GM23338 (cell line): ENCODE measurements around the gene P2RY8. TPM values are rescaled to one million over a fixed set of nuclear protein-coding genes. Genes with fewer than 3 reads are reported as not detected.
A peak's percentile ranks its signal among the peaks of the same experiment; 100 is the strongest.

Source experiments
- ATAC-seq: fragments of 200-7000 bp; cut with Tn5 transposase; 3 replicates; pipeline ENCODE4 v1.9.1; 2020
- DNase-seq: peaks from one replicate; pipeline ENCODE4 v3.0.0-alpha.2; 2015; ENCODE audit warnings: low spot score
- H2AFZ ChIP-seq: fragments of 200-600 bp; sonication (generic); 2 replicates; pipeline ENCODE4 v1.8.0; 2016; ENCODE audit warnings: antibody characterized with exemption, mild to moderate bottlenecking, moderate library complexity
- H3F3A ChIP-seq: fragments of 200-600 bp; sonication (generic); replicated peaks from 2 replicates; pipeline ENCODE4 v1.8.0; 2017; ENCODE audit warnings: antibody characterized with exemption, mixed run types, low read depth
- H3K27ac ChIP-seq: fragments of 200-600 bp; sonication (generic); 2 replicates; pipeline ENCODE4 v1.6.1; 2016; ENCODE audit warnings: low read depth
- H3K27me3 ChIP-seq: fragments of 200-600 bp; sonication (generic); 2 replicates; pipeline ENCODE4 v1.8.0; 2016; ENCODE audit warnings: mild to moderate bottlenecking, mixed run types, moderate library complexity; ENCODE audit not compliant: insufficient read depth
- H3K36me3 ChIP-seq: fragments of 200-600 bp; sonication (generic); 2 replicates; pipeline ENCODE4 v1.8.0; 2016; ENCODE audit warnings: mild to moderate bottlenecking; ENCODE audit not compliant: insufficient read depth
- H3K4me1 ChIP-seq: fragments of 200-600 bp; sonication (generic); 2 replicates; pipeline ENCODE4 v1.8.0; 2016; ENCODE audit warnings: mild to moderate bottlenecking, moderate library complexity; ENCODE audit not compliant: insufficient read depth
- H3K4me2 ChIP-seq: fragments of 200-600 bp; sonication (generic); 2 replicates; pipeline ENCODE4 v1.7.1; 2017; ENCODE audit warnings: mixed run types
- H3K4me3 ChIP-seq: fragments of 200-600 bp; sonication (generic); 2 replicates; pipeline ENCODE4 v1.6.1; 2016; ENCODE audit warnings: mixed run types
- H3K79me2 ChIP-seq: fragments of 200-600 bp; sonication (generic); replicated peaks from 2 replicates; pipeline ENCODE4 v1.8.0; 2017; ENCODE audit warnings: mild to moderate bottlenecking; ENCODE audit not compliant: insufficient read depth
- H3K9me2 ChIP-seq: fragments of 200-600 bp; sonication (generic); 2 replicates; pipeline ENCODE4 v1.8.0; 2017; ENCODE audit not compliant: insufficient read depth
- H4K20me1 ChIP-seq: fragments of 200-600 bp; sonication (generic); replicated peaks from 2 replicates; pipeline ENCODE4 v1.8.0; 2017; ENCODE audit warnings: mild to moderate bottlenecking; ENCODE audit not compliant: insufficient read depth
- H3K27ac Mint-ChIP-seq: 2 replicates; pipeline ENCODE4 v1.8.0; 2020; ENCODE audit warnings: inconsistent platforms, mild to moderate bottlenecking, moderate library complexity, mixed read lengths
- H3K27me3 Mint-ChIP-seq: 3 replicates; pipeline ENCODE4 v1.8.0; 2022; ENCODE audit warnings: low read depth, mild to moderate bottlenecking, moderate library complexity, mixed read lengths, inconsistent platforms; ENCODE audit not compliant: insufficient read depth, poor library complexity
- H3K36me3 Mint-ChIP-seq: 3 replicates; pipeline ENCODE4 v1.8.0; 2021; ENCODE audit warnings: low read depth, mild to moderate bottlenecking, inconsistent platforms, moderate library complexity, mixed read lengths
- H3K4me1 Mint-ChIP-seq: 3 replicates; pipeline ENCODE4 v1.8.0; 2020; ENCODE audit warnings: mild to moderate bottlenecking, inconsistent platforms, mixed read lengths
- H3K4me3 Mint-ChIP-seq: 3 replicates; pipeline ENCODE4 v1.8.0; 2021; ENCODE audit warnings: moderate library complexity, mild to moderate bottlenecking, inconsistent platforms, mixed read lengths
- H3K9me3 Mint-ChIP-seq: 3 replicates; pipeline ENCODE4 v1.8.0; 2020; ENCODE audit warnings: moderate library complexity, mild to moderate bottlenecking, inconsistent platforms, mixed read lengths
- CREB1 ChIP-seq: fragments of 250-450 bp; sonication (Bioruptor Pico); IDR thresholded peaks from 2 replicates; pipeline ENCODE4 v1.5.0; 2020; ENCODE audit warnings: low read depth, mild to moderate bottlenecking, moderate library complexity
- CTCF ChIP-seq, 2 experiments: fragments of 200-600 bp in 1 of 2; sonication (generic) in 1 of 2; conservative IDR thresholded peaks; 2 replicates each; pipeline versions ENCODE4 v1.5.1 to v1.6.1; 2016 to 2017; ENCODE audit warnings: antibody characterized with exemption in 2 of 2, low read depth in 2 of 2, mild to moderate bottlenecking in 2 of 2, moderate library complexity in 1 of 2
- ETS1 ChIP-seq: IDR thresholded peaks from 2 replicates; pipeline ENCODE4 v1.6.1; 2016; ENCODE audit warnings: antibody characterized with exemption
- EZH2 ChIP-seq: fragments of 200-600 bp; sonication (generic); IDR thresholded peaks from one replicate; pipeline ENCODE4 v1.8.0; 2017; ENCODE audit warnings: antibody characterized with exemption, mild to moderate bottlenecking, low read depth; ENCODE audit not compliant: unreplicated experiment
- EZH2phosphoT487 ChIP-seq: fragments of 200-600 bp; sonication (generic); IDR thresholded peaks from one replicate; pipeline ENCODE4 v1.8.1; 2018; ENCODE audit warnings: antibody characterized with exemption; ENCODE audit not compliant: unreplicated experiment
- JUNB ChIP-seq: IDR thresholded peaks from one replicate; pipeline ENCODE4 v1.6.1; 2016; ENCODE audit warnings: antibody characterized with exemption; ENCODE audit not compliant: unreplicated experiment
- NANOG ChIP-seq: IDR thresholded peaks from 2 replicates; pipeline ENCODE4 v1.6.1; 2016; ENCODE audit warnings: antibody characterized with exemption, borderline replicate concordance
- POLR2AphosphoS5 ChIP-seq: IDR thresholded peaks from 2 replicates; pipeline ENCODE4 v1.6.1; 2016; ENCODE audit warnings: antibody characterized with exemption, low read depth
- REST ChIP-seq: IDR thresholded peaks from one replicate; pipeline ENCODE4 v1.6.1; 2018; ENCODE audit warnings: antibody characterized with exemption; ENCODE audit not compliant: unreplicated experiment
- STAT1 ChIP-seq: IDR thresholded peaks from one replicate; pipeline ENCODE4 v1.6.1; 2016; ENCODE audit warnings: antibody characterized with exemption; ENCODE audit not compliant: unreplicated experiment
- ZNF114 ChIP-seq: fragments of 250-450 bp; sonication (Bioruptor Pico); IDR thresholded peaks from 2 replicates; pipeline ENCODE4 v1.5.0; 2020; ENCODE audit warnings: mild to moderate bottlenecking, moderate library complexity
- ZNF331 ChIP-seq: fragments of 250-450 bp; sonication (Bioruptor Pico); IDR thresholded peaks from 2 replicates; pipeline ENCODE4 v1.5.0; 2020; ENCODE audit warnings: low read depth, mild to moderate bottlenecking, moderate library complexity
- ZNF462 ChIP-seq: fragments of 250-450 bp; sonication (Bioruptor Pico); IDR thresholded peaks from 2 replicates; pipeline ENCODE4 v1.5.0; 2020; ENCODE audit warnings: mild to moderate bottlenecking, moderate library complexity
- polyA plus RNA-seq: library from polyadenylated mRNA; unstranded; fragments of >200 nt; fragmentation: Nextera tagmentation; extraction: Ambion mirVana; gene quantifications from 2 replicates; pipeline ENCODE4 v1.2.1, GENCODE V29; 2016
- total RNA-seq: library from RNA; depleted of rRNA; stranded (reverse); fragments of >200 nt; shearing (Covaris generic); gene quantifications from 2 replicates; pipeline ENCODE4 v1.2.3, GENCODE V29; 2014

The P2RY8 gene
- total and polyA plus RNA-seq, 2 experiments from 2014 or later = 0.24 TPM; not detected in 1

- Histone ChIP-seq H3K4me3 (no peak overlapping the region), H2AFZ (0 out of 2 replicates have a peak overlapping the region, but pooled peaks have one; percentile 83), H3K27ac (no peak overlapping the region), H3K9me2 (no peaks in the 10 kb centered on the region), H3F3A (no peaks in the 10 kb centered on the region), H3K36me3 (no peaks in the 10 kb centered on the region), H3K27me3 (no peaks in the 10 kb centered on the region), H3K4me1 (no peaks in the 10 kb centered on the region), H3K4me2 (no peak overlapping the region), H3K79me2 (no peaks in the 10 kb centered on the region), H4K20me1 (no peaks in the 10 kb centered on the region)
- no peak overlapping the region for H3K4me3 Mint-ChIP-seq
- ATAC-seq = peak; percentile 23; the same call in 2 of the 3 replicates
- no peak overlapping the region for H3K27ac Mint-ChIP-seq
- peaks cover 6% of the 10 kb centered on the region; the same call in 2 of the 3 replicates for H3K36me3 Mint-ChIP-seq
- H3K27me3 Mint-ChIP-seq = peaks cover 11% of the 10 kb centered on the region
- peaks cover 66% of the 10 kb centered on the region for H3K9me3 Mint-ChIP-seq
- peaks cover 5% of the 10 kb centered on the region; the same call in 1 of the 3 replicates for H3K4me1 Mint-ChIP-seq
- TF ChIP-seq REST (no peak), POLR2AphosphoS5 (no peak), ETS1 (no peak), CTCF (conservative IDR thresholded peaks at IDR 0.05; ENCODE audit: low read depth in 2 of 2) (no peak), CREB1 (CRISPR knock-in tag) (no peak), STAT1 (no peak), EZH2 (no peak), ZNF331 (no peak), ZNF462 (CRISPR knock-in tag) (no peak), NANOG (no peak), JUNB (no peak), ZNF114 (CRISPR knock-in tag) (no peak), EZH2phosphoT487 (no peak)
- no peak for DNase-seq
These were observed 70.7 kb downstream of the P2RY8 start for GRCh38 chrX:1466232-1466661.
